AG10803 (cell line): ENCODE results near the gene ST8SIA2.

Experiments used
- DNase-seq: peaks from one replicate; pipeline ENCODE4 v3.0.0; 2010; ENCODE audit warnings: low read depth
- H3K4me3 ChIP-seq: 2 replicates; pipeline ENCODE4 v1.5.1; 2011; ENCODE audit warnings: mild to moderate bottlenecking, low read length, control low read depth
- CTCF ChIP-seq: conservative IDR thresholded peaks from 2 replicates; pipeline ENCODE4 v1.5.1; 2011; ENCODE audit warnings: mild to moderate bottlenecking, low read length, control low read depth, inconsistent platforms

The ST8SIA2 gene

GRCh38 chr15:92393071-92393979, at the start of gene ST8SIA2:
TSS of gene ST8SIA2 (plus strand) at chr15:92393881. CDS start at chr15:92394065, 184 bp downstream.
- H3K4me3 ChIP-seq: peak within 1 kb of the TSS; percentile 66
- peak; percentile 40 for DNase-seq
- TF ChIP-seq CTCF: no peak

GRCh38 chr15:92343924-92344643, 49.6 kb upstream of the ST8SIA2 start:
- no peak for DNase-seq
- H3K4me3 ChIP-seq: no peak overlapping the region
- TF ChIP-seq CTCF: no peak

GRCh38 chr15:92346063-92346462, 47.6 kb upstream of the ST8SIA2 start:
- DNase-seq: no peak
- no peak for TF ChIP-seq CTCF

GRCh38 chr15:92355307-92355706, 38.4 kb upstream of the ST8SIA2 start:
- no peak for TF ChIP-seq CTCF
- no peak for DNase-seq
- H3K4me3 ChIP-seq: no peak overlapping the region

More at GRCh38 chr15:92346063-92346462, 47.6 kb upstream of the ST8SIA2 start:
- no peak overlapping the region for H3K4me3 ChIP-seq

GRCh38 chr15:92361321-92362000, 32.2 kb upstream of the ST8SIA2 start:
- no peak overlapping the region for H3K4me3 ChIP-seq
- DNase-seq: no peak
- TF ChIP-seq CTCF: no peak

- DNase-seq: no peak
- no peak overlapping the region for H3K4me3 ChIP-seq
- TF ChIP-seq CTCF: no peak
Measured at GRCh38 chr15:92362001-92362350, 31.7 kb upstream of the ST8SIA2 start.
